Measurements from ENCODE around the gene AURKB. TPM values are rescaled to one million over a fixed set of nuclear protein-coding genes. Genes with fewer than 3 reads are reported as not detected.

The AURKB gene
- total RNA-seq, 1 experiment from 2014 or later, result 209 TPM

- intact Hi-C loops (cut with micrococcal nuclease; ENCODE audit: unreplicated experiment), result no loop called here
- peak; percentile 60 for DNase-seq (ENCODE audit: low spot score)
- POLR2A ChIA-PET (ENCODE audit: low non-redundant PET), result interaction anchor here (1.0 kb wide), 1 partner anchor 9 kb away, joined by 5 read pairs; no protein-coding TSS in a partner anchor
- no peaks in the 10 kb centered on the region for H3K9me3 ChIP-seq (ENCODE audit: low read depth, low read length, poor library complexity, severe bottlenecking)
- no peak overlapping the region for H3K4me3 ChIP-seq (ENCODE audit: low read depth, low read length, poor library complexity, severe bottlenecking)
- peaks cover 18% of the 10 kb centered on the region for H3K36me3 ChIP-seq (ENCODE audit: insufficient read depth, low read length, poor library complexity, severe bottlenecking)
- CTCF ChIA-PET, result no interaction called here
- H3K4me1 ChIP-seq (ENCODE audit: insufficient read depth, low read length, poor library complexity, severe bottlenecking), result peaks cover 32% of the 10 kb centered on the region
- no peaks in the 10 kb centered on the region for H3K27me3 ChIP-seq (replicated peaks; ENCODE audit: insufficient read depth, low read depth, low read length, poor library complexity)
- TF ChIP-seq CTCF (conservative IDR thresholded peaks at IDR 0.05; ENCODE audit: low read depth, low read length), result no peak
- no peak for TF ChIP-seq EZH2 (IDR thresholded peaks at IDR 0.05; ENCODE audit: borderline replicate concordance, low read depth, low read length, poor library complexity, severe bottlenecking)
- no TSS peak for BruUV-seq (replicated peaks)
- peak overlapping the region; percentile 97 for H3K27ac ChIP-seq (ENCODE audit: low read depth, low read length, poor library complexity, severe bottlenecking)
Measured at GRCh38 chr17:8163978-8164814, 46.2 kb downstream of the AURKB start.

- no TSS peak for BruUV-seq (replicated peaks)
Measured at GRCh38 chr17:8162997-8163977, 47.1 kb downstream of the AURKB start.

More at GRCh38 chr17:8162997-8163977, 47.1 kb downstream of the AURKB start:
- DNase-seq (ENCODE audit: low spot score), result no peak
- peaks cover 32% of the 10 kb centered on the region for H3K4me1 ChIP-seq (ENCODE audit: insufficient read depth, low read length, poor library complexity, severe bottlenecking)
- ChIA-PET CTCF (no interaction called here), POLR2A (ENCODE audit: low non-redundant PET) (interaction anchor here (1.0 kb wide), 1 partner anchor 10 kb away, joined by 5 read pairs; no protein-coding TSS in a partner anchor)
- intact Hi-C loops (cut with micrococcal nuclease; ENCODE audit: unreplicated experiment), result no loop called here
- TF ChIP-seq EZH2 (IDR thresholded peaks at IDR 0.05; ENCODE audit: borderline replicate concordance, low read depth, low read length, poor library complexity, severe bottlenecking), result no peak
- TF ChIP-seq CTCF (conservative IDR thresholded peaks at IDR 0.05; ENCODE audit: low read depth, low read length), result no peak
- H3K4me3 ChIP-seq (ENCODE audit: low read depth, low read length, poor library complexity, severe bottlenecking), result peak overlapping the region; percentile 100
- H3K9me3 ChIP-seq (ENCODE audit: low read depth, low read length, poor library complexity, severe bottlenecking), result no peaks in the 10 kb centered on the region
- no peaks in the 10 kb centered on the region for H3K27me3 ChIP-seq (replicated peaks; ENCODE audit: insufficient read depth, low read depth, low read length, poor library complexity)
- H3K27ac ChIP-seq (ENCODE audit: low read depth, low read length, poor library complexity, severe bottlenecking), result peak overlapping the region; percentile 97
- peaks cover 21% of the 10 kb centered on the region for H3K36me3 ChIP-seq (ENCODE audit: insufficient read depth, low read length, poor library complexity, severe bottlenecking)

Measured in A673 (cell line).